GM19043 (cell line): ENCODE measurements around the gene TNRC18.
"Not testable (repeated sequence)": the region's sequence is repeated elsewhere in the genome, so short reads cannot be mapped to it uniquely, and the experiment has no call there.

ENCODE experiments used
- ATAC-seq: cut with Tn5 transposase; IDR thresholded peaks from one replicate; pipeline ENCODE4 v1.9.1; 2021; ENCODE audit warnings: low read depth; ENCODE audit not compliant: unreplicated experiment

The TNRC18 gene

GRCh38 chr7:5330288-5330687, 93.3 kb downstream of the TNRC18 start:
- ATAC-seq, result no peak

DNA sequence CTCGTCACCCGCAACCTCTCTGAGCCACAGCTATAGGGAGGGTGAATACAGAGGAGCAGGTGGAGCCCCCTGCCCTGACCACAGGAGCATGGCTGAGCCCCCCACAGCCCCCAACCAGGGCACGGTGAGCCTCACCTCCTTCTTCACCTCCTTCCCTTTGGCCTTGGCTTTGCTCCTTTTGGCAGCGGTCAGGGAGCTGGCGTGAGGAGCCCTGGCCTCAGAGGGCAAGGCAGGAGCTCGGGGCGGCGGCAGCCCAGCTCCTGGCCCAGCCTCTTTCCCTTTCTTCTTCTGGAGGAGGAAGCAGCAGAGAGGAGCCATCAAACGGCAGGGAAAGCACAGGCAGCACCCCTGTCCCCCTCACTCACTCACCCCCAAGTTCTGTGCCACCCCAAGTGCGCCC, 98.7 kb downstream of the TNRC18 start:
- ATAC-seq, result no peak

DNA sequence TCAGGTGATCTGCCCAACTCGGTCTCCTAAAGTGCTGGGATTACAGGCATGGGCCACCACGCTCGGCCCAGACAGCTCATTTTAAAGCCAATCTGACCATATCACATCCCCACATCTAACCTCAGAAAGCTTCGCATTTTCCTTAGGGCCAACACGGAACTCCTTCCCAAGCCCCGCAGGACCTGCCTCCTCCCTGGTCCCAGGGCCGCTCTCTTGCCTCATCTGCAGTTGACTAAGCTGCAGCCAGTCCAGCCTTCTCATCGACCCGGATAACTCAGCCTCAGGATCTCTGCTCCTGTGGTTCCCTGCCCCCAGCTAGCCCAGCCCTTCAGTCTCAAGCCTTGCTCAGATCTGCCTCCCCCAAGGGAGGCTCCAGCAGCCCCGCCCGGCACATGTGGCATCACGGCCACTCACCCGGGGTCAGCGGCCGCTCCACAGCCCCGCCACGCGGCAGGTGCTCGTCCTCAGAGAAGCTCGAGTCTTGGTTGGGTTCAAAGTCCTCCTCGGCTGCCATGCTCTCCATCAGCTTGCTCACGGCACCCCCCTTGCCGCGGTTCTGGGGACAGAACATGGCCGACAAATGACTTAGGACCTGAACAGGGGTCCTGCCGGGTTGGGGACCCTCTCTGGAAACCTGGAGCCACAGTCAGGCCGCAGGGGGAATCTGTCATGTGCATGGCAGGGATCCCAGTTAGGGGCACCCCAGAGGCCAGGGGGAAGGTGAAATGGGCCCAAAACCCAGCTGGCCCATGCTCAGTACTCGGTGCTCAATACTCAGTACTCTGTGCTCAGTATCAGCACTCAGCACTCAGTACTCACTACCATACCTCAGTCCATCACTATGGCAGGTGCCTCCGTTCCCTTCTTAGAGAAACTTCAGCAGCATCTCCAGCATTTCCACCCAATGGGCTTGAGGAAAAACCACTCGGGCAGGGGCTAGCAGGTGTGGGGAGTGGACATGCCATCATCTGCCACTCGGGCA, 99.5 kb downstream of the TNRC18 start:
- not testable (repeated sequence) for ATAC-seq

DNA sequence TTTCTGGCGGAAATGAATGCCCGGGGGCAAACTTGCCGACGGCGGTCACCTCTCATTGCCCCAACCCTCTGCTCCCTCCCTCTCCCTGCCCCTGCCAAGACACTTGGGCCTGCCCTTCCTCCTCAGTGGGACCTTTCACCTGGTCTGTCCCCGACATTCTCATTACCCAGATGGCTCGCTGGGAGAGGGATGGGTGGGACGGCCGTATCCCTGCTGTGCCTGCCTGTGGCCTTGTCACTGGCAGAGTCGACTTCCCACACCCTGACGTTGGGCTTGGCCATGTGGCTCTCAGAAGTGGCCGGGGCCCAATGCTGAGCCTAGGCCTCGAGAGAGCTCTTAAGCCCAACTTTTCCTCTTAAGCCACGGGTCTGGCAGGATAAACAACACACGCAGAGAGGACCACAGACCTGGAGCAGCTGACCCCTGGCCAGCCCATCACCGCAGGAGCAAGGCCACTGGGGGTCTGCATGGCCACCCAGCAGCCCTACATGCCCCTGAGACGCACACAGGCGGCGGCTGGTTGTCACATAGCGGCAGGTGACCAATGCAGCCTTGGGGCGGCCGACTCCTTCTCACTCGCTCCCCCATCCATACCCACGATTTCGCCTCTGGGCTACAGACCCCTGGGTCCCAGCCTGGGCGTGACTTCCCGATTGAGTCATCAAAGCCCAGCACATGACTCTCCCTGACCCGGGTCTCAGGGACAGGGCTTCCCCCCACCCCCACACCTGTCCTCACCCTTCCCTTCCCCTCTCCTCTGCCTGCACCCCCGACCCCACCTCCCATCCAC, 100.8 kb downstream of the TNRC18 start:
- no peak for ATAC-seq

GRCh38 chr7:5320802-5321396, 102.7 kb downstream of the TNRC18 start:
- ATAC-seq, result no peak

GRCh38 chr7:5320391-5320790, 103.2 kb downstream of the TNRC18 start:
- ATAC-seq, result no peak

DNA sequence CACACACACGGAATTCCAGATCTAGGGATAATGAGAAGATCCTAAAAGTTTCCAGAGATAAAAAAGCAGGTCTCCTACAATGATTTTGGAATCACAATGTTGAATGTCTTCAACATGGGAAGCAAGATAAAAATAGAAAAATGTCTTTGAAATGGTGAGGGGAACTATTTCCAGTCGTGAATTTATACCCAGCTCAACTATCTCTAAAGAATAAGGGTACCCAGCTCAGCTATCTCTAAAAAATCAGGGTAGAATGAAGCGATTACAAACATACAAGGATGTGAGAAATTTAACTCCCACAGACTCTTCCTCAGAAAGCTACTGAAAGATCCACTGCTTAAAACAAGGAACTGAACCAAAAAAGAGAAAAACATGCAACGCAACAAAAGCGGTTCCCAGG, 105.0 kb downstream of the TNRC18 start:
- ATAC-seq, result not testable (repeated sequence)

- no peak for ATAC-seq
Observed at GRCh38 chr7:5315761-5316160, 107.9 kb downstream of the TNRC18 start.

DNA sequence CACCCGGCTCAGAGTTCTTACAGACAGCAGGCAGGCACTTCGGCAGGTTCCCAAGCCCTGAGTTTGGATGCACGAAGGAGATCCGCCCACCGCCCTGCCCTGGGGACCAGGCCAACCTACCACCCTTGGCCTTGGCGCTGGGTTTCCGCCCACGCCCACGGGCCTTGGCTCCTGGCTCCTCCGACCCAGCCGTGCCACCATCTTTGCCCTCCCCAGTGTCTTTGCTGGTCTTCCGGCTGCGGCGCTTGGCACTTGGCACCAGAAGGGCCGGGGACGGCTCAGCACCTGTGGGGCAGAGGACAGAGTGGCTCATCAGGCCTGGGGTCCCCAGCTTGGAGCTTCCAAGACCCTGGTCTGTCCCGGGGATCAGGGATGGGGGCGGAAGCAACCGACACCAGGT, 108.8 kb downstream of the TNRC18 start:
- ATAC-seq, result no peak

- not testable (repeated sequence) for ATAC-seq
Observed at GRCh38 chr7:5313076-5313885, 110.4 kb downstream of the TNRC18 start.

- ATAC-seq, result not testable (repeated sequence)
Observed at GRCh38 chr7:5312276-5313070, 111.2 kb downstream of the TNRC18 start.

- ATAC-seq, result no peak
Observed at GRCh38 chr7:5310822-5311405, 112.7 kb downstream of the TNRC18 start.

DNA sequence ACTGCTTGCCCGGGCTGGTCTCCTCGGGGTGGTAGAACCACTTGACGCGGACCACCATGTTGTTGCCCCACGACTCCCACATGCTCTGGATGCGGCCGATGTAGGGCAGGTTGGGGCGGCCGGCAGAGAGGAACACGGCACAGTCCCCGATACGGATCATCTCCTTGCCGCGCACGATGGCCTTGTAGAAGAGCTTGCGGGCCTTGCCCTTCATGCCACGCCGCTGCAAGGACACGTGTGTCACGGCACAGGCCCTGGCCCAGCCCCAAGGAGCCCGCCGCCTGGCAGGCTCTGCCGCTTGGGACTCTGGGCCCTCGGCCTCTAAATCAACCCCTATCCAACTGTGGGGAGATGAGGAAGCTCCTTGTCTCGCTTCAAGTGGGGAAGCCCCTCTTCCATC, 114.5 kb downstream of the TNRC18 start:
- ATAC-seq, result no peak

- ATAC-seq, result not testable (repeated sequence)
Observed at GRCh38 chr7:5307221-5308142, 116.2 kb downstream of the TNRC18 start.

- ATAC-seq, result not testable (repeated sequence)
Observed at GRCh38 chr7:5305050-5305449, 118.6 kb downstream of the TNRC18 start.

DNA sequence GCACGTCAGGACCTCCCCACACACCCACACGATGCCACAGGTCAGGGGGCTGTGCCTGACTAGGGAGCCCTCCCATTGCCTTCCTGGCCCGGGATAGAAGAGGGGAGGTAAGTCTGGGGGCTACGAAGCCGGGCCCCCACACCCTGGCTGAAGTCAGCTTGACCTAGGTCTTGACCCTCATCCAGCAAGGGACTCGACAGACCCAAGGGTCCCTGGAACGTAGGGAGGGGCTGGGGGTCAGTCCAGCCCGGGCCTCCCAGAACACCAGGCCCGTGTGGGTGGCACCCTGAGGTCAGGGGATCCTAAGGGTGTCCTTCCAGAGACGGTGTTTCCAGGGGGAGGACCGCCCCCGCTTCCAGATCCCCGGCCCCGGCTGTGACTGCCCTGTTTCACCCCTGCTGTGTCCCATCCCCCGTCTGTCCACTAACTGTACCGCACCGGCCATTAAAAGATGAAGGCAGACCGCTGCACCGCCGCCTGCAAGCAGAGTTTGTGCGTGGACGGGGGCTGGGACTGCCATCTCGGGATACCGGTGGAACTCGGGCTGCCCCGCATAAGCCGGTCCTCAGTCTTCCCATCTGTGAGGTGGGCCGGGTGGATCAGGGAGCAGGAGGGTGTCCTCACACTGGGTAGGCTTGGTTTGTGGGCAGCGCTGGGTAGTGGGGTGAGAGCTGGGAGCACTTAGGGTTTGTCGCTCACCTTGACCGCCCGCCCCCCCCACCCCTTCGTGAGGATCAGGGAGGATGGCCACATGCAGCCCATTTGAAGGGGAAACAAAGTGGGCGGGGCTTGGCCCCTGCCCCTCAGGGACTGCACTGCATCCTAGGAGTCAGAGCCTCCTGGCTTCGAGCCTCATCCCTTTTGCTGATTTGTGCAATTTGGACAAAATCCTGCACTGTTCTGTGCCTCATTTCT, 119.8 kb downstream of the TNRC18 start:
- no peak for ATAC-seq

GRCh38 chr7:5303061-5303460, 120.6 kb downstream of the TNRC18 start:
- no peak for ATAC-seq
